ENCODE measurements around the gene RHOJ. TPM values are rescaled to one million over a fixed set of nuclear protein-coding genes. Genes with fewer than 3 reads are reported as not detected.

The RHOJ gene
- total and polyA plus RNA-seq, 4 donors = 1.0 to 1.7 (median 1.2) TPM

- WGBS = 81% methylated on average over 3 of the region's 3 CpGs
- Histone ChIP-seq H3K9ac (ENCODE audit: low read depth in 1 of 2, low read length in 2 of 2) (no peak overlapping the region), H3K36me3 (ENCODE audit: control insufficient read depth in 4 of 4, insufficient read depth in 3 of 4, low read depth in 1 of 4, low read length in 3 of 4) (no peaks in the 10 kb centered on the region), H3K27me3 (ENCODE audit: control insufficient read depth in 4 of 4, insufficient read depth in 4 of 4, low read length in 3 of 4) (peaks cover 0 to 2% (median under 1%) of the 10 kb centered on the region in 4 donors), H3K4me1 (ENCODE audit: control insufficient read depth in 4 of 4, insufficient read depth in 4 of 4, low read length in 3 of 4) (no peaks in the 10 kb centered on the region), H3K9me3 (ENCODE audit: control insufficient read depth in 4 of 4, low read length in 3 of 4) (no peaks in the 10 kb centered on the region), H3K4me3 (ENCODE audit: low read depth in 1 of 3, low read length in 3 of 3) (no peak overlapping the region), H3K27ac (ENCODE audit: low read depth in 1 of 2, low read length in 2 of 2) (no peak overlapping the region)
- TF ChIP-seq, protein P1, sequence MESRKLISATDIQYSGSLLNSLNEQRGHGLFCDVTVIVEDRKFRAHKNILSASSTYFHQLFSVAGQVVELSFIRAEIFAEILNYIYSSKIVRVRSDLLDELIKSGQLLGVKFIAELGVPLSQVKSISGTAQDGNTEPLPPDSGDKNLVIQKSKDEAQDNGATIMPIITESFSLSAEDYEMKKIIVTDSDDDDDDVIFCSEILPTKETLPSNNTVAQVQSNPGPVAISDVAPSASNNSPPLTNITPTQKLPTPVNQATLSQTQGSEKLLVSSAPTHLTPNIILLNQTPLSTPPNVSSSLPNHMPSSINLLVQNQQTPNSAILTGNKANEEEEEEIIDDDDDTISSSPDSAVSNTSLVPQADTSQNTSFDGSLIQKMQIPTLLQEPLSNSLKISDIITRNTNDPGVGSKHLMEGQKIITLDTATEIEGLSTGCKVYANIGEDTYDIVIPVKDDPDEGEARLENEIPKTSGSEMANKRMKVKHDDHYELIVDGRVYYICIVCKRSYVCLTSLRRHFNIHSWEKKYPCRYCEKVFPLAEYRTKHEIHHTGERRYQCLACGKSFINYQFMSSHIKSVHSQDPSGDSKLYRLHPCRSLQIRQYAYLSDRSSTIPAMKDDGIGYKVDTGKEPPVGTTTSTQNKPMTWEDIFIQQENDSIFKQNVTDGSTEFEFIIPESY (IDR thresholded peaks at IDR 0.05) = no peak
- TF ChIP-seq NR2F2 (IDR thresholded peaks at IDR 0.05) (no peak), RXRA (IDR thresholded peaks at IDR 0.05) (no peak), JUND (IDR thresholded peaks at IDR 0.05) (no peak), SP1 (IDR thresholded peaks at IDR 0.05) (no peak), GABPA (IDR thresholded peaks at IDR 0.05 in 1 of 2, conservative IDR thresholded peaks at IDR 0.05 in 1 of 2) (no peak), TAF1 (conservative IDR thresholded peaks at IDR 0.05) (no peak), HNF4A (conservative IDR thresholded peaks at IDR 0.05) (no peak), HNF4G (IDR thresholded peaks at IDR 0.05) (no peak), RAD21 (IDR thresholded peaks at IDR 0.05) (no peak), YY1 (IDR thresholded peaks at IDR 0.05) (no peak), FOXA1 (IDR thresholded peaks at IDR 0.05) (no peak), EGR1 (IDR thresholded peaks at IDR 0.05; ENCODE audit: low read depth in 2 of 2) (no peak)
- TF ChIP-seq, protein P2, sequence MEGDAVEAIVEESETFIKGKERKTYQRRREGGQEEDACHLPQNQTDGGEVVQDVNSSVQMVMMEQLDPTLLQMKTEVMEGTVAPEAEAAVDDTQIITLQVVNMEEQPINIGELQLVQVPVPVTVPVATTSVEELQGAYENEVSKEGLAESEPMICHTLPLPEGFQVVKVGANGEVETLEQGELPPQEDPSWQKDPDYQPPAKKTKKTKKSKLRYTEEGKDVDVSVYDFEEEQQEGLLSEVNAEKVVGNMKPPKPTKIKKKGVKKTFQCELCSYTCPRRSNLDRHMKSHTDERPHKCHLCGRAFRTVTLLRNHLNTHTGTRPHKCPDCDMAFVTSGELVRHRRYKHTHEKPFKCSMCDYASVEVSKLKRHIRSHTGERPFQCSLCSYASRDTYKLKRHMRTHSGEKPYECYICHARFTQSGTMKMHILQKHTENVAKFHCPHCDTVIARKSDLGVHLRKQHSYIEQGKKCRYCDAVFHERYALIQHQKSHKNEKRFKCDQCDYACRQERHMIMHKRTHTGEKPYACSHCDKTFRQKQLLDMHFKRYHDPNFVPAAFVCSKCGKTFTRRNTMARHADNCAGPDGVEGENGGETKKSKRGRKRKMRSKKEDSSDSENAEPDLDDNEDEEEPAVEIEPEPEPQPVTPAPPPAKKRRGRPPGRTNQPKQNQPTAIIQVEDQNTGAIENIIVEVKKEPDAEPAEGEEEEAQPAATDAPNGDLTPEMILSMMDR (IDR thresholded peaks at IDR 0.05; ENCODE audit: low read depth, low read length, missing input control) = no peak
- TF ChIP-seq, protein P3, sequence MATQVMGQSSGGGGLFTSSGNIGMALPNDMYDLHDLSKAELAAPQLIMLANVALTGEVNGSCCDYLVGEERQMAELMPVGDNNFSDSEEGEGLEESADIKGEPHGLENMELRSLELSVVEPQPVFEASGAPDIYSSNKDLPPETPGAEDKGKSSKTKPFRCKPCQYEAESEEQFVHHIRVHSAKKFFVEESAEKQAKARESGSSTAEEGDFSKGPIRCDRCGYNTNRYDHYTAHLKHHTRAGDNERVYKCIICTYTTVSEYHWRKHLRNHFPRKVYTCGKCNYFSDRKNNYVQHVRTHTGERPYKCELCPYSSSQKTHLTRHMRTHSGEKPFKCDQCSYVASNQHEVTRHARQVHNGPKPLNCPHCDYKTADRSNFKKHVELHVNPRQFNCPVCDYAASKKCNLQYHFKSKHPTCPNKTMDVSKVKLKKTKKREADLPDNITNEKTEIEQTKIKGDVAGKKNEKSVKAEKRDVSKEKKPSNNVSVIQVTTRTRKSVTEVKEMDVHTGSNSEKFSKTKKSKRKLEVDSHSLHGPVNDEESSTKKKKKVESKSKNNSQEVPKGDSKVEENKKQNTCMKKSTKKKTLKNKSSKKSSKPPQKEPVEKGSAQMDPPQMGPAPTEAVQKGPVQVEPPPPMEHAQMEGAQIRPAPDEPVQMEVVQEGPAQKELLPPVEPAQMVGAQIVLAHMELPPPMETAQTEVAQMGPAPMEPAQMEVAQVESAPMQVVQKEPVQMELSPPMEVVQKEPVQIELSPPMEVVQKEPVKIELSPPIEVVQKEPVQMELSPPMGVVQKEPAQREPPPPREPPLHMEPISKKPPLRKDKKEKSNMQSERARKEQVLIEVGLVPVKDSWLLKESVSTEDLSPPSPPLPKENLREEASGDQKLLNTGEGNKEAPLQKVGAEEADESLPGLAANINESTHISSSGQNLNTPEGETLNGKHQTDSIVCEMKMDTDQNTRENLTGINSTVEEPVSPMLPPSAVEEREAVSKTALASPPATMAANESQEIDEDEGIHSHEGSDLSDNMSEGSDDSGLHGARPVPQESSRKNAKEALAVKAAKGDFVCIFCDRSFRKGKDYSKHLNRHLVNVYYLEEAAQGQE (IDR thresholded peaks at IDR 0.05) = no peak
- TF ChIP-seq, protein P4, sequence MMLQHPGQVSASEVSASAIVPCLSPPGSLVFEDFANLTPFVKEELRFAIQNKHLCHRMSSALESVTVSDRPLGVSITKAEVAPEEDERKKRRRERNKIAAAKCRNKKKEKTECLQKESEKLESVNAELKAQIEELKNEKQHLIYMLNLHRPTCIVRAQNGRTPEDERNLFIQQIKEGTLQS (IDR thresholded peaks at IDR 0.05) = no peak
- no peak for DNase-seq (ENCODE audit: low spot score)
Measured at GRCh38 chr14:63191211-63191610, 13.0 kb upstream of the RHOJ start.

DNA sequence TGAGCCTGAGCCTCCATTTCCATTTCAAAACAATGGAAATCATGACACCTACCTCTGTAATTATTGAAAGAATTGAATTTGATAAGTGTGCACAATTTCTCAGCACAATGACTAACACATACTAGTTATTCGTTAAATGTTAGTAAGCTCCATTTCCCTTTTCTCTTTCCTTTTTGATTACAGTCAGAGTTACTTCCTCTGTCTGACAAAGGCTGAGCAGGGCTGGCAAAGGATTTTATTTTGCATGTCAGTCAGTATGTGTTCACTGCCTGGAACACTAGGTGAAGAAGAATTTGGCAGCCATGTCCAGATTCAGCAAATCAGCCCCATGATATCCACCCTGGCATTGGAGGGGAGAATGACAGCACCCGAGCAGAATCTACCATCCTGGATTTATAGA, 12.2 kb upstream of the RHOJ start:
- no peak for DNase-seq (ENCODE audit: low spot score)
- H3K9ac ChIP-seq (ENCODE audit: low read depth in 1 of 2, low read length in 2 of 2) = no peak overlapping the region
- TF ChIP-seq TAF1 (conservative IDR thresholded peaks at IDR 0.05) (no peak), YY1 (IDR thresholded peaks at IDR 0.05) (peak; percentile 11), FOXA2 (IDR thresholded peaks at IDR 0.05) (no peak), NR2F2 (IDR thresholded peaks at IDR 0.05) (peak; percentile 9), HNF4A (conservative IDR thresholded peaks at IDR 0.05) (no peak)
- TF ChIP-seq, protein P3 (IDR thresholded peaks at IDR 0.05) = no peak

More for the DNA sequence above, 12.2 kb upstream of the RHOJ start:
- Histone ChIP-seq H3K36me3 (ENCODE audit: control insufficient read depth in 4 of 4, insufficient read depth in 3 of 4, low read depth in 1 of 4, low read length in 3 of 4) (no peaks in the 10 kb centered on the region), H3K27me3 (ENCODE audit: control insufficient read depth in 4 of 4, insufficient read depth in 4 of 4, low read length in 3 of 4) (peaks cover 0 to 2% (median 0%) of the 10 kb centered on the region in 4 donors), H3K27ac (ENCODE audit: low read depth in 1 of 2, low read length in 2 of 2) (no peak overlapping the region), H3K4me3 (ENCODE audit: low read depth in 1 of 3, low read length in 3 of 3) (no peak overlapping the region), H3K9me3 (ENCODE audit: control insufficient read depth in 4 of 4, low read length in 3 of 4) (no peaks in the 10 kb centered on the region), H3K4me1 (ENCODE audit: control insufficient read depth in 4 of 4, insufficient read depth in 4 of 4, low read length in 3 of 4) (no peaks in the 10 kb centered on the region)
- 66% methylated on average over 2 of the region's 2 CpGs for WGBS

Data from liver (tissue), 9 donors.